Neural crest cell (in vitro differentiated cells): ENCODE results near the gene PTH1R. TPM values are rescaled to one million over a fixed set of nuclear protein-coding genes. Genes with fewer than 3 reads are reported as not detected.

Experiments
- DNase-seq: peaks from one replicate; pipeline ENCODE4 v3.0.0; 2021; ENCODE audit warnings: low read depth, mixed read lengths, low spot score
- H3K27ac Mint-ChIP-seq: one replicate; pipeline ENCODE4 v1.8.0; 2021; ENCODE audit warnings: mild to moderate bottlenecking, mixed read lengths; ENCODE audit not compliant: unreplicated experiment
- H3K27me3 Mint-ChIP-seq: 2 replicates; pipeline ENCODE4 v1.8.0; 2021; ENCODE audit warnings: low read depth, mild to moderate bottlenecking, mixed read lengths
- H3K36me3 Mint-ChIP-seq: 2 replicates; pipeline ENCODE4 v1.8.0; 2021; ENCODE audit warnings: low read depth, mild to moderate bottlenecking, mixed read lengths
- H3K4me1 Mint-ChIP-seq: 2 replicates; pipeline ENCODE4 v1.8.0; 2021; ENCODE audit warnings: mixed read lengths
- H3K4me3 Mint-ChIP-seq: one replicate; pipeline ENCODE4 v1.8.0; 2021; ENCODE audit warnings: mild to moderate bottlenecking, mixed read lengths
- H3K9me3 Mint-ChIP-seq: 2 replicates; pipeline ENCODE4 v1.8.0; 2021; ENCODE audit warnings: mixed read lengths
- total RNA-seq: library from RNA; stranded (reverse); gene quantifications from 2 replicates; pipeline ENCODE4 v1.2.1, GENCODE V29; 2021
- TF ChIP-seq, protein P1 (sequence below): fragments of 200-600 bp; sonication (generic); conservative IDR thresholded peaks from 2 replicates; pipeline ENCODE4 v1.5.0; 2021; ENCODE audit warnings: antibody characterized with exemption, mild to moderate bottlenecking

Gene PTH1R
- total RNA-seq, 1 donor from 2014 or later = 0.14 TPM

DNA sequence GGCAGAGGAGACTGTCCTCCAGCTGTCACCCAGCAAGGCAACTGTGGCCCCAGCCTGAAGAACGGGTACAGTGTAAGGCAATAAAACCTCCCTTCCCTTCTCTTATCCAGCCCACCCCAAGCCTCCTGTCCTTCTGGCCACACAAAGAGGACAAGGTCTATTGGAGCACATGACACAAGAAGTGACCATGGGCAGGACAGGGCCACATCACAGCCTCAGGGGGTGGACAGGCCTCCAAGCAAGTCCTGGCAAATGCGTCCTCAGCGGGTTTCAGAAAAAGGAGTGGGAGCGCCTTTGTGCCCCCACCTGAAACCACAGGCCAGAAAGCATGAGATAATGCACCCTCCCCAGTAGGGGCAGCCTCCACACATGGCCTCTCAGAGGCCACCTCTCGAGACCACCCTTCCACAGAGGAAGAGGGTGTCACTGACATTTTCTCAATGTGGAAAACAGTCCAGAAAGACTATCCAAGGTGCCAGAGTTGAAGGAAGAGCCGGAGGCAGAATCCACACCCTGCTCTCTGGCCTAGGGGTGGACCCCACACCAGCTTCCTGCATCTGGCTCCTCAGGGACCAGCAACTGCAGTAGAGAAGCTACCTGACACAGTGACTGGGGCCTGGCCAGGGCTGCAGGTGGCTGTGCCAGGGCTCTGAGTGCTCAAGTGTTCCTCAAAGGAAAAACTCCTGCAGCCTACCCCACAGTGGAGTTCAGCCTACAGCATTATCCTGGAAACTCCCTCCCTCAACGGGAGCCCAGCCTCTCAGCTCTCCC is 55.1 kb downstream of the PTH1R start:
- H3K4me1 Mint-ChIP-seq = peaks cover 22% of the 10 kb centered on the region
- TF ChIP-seq, protein P1, sequence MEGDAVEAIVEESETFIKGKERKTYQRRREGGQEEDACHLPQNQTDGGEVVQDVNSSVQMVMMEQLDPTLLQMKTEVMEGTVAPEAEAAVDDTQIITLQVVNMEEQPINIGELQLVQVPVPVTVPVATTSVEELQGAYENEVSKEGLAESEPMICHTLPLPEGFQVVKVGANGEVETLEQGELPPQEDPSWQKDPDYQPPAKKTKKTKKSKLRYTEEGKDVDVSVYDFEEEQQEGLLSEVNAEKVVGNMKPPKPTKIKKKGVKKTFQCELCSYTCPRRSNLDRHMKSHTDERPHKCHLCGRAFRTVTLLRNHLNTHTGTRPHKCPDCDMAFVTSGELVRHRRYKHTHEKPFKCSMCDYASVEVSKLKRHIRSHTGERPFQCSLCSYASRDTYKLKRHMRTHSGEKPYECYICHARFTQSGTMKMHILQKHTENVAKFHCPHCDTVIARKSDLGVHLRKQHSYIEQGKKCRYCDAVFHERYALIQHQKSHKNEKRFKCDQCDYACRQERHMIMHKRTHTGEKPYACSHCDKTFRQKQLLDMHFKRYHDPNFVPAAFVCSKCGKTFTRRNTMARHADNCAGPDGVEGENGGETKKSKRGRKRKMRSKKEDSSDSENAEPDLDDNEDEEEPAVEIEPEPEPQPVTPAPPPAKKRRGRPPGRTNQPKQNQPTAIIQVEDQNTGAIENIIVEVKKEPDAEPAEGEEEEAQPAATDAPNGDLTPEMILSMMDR = no peak
- H3K4me3 Mint-ChIP-seq = no peak overlapping the region
- H3K27ac Mint-ChIP-seq = no peak overlapping the region
- H3K27me3 Mint-ChIP-seq = no peaks in the 10 kb centered on the region
- DNase-seq = no peak
- H3K9me3 Mint-ChIP-seq = no peaks in the 10 kb centered on the region
- peaks cover 6% of the 10 kb centered on the region for H3K36me3 Mint-ChIP-seq

DNA sequence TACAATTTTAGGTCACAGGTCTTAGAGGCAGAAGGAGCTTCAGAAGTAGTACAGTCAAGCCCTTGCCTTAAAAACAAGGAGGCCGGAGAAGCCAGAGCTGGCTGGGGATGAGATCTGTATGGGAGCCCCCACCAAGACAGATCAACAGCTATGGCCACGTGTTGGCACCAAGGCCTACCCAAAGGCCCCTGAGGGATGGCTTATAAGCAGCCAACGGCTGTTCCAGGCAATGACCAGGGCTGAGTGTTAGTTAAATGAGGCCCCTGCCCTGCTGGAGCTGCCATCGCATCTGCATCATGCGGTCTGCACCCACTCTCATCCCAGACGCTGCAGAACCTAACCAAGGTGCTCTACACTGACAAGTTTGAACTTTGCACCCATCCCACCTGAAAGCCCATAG is 55.7 kb downstream of the PTH1R start:
- Mint-ChIP-seq H3K4me3 (no peak overlapping the region), H3K27me3 (no peaks in the 10 kb centered on the region), H3K27ac (no peak overlapping the region), H3K4me1 (peaks cover 22% of the 10 kb centered on the region), H3K9me3 (no peaks in the 10 kb centered on the region), H3K36me3 (peaks cover 6% of the 10 kb centered on the region)
- no peak for DNase-seq
- TF ChIP-seq, protein P1 = no peak

DNA sequence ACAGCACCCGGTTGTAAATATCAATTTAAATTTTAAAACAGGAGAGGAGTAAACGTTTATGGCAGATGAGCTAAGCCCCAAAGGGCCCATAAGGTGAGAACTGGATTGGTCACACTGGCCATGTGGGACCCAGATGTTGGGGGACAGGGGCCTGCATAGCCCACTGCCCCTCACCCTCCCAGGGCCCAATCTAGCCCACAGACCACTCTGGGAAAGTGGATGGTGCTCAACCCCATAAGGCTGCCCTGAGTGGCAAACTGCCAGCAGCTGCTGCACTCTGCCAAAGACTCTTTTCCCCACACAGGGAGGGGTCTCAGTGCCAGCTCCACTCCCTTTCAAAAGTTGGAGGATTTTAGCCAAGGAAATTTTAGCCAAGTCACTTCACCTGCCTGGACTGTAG is 56.6 kb downstream of the PTH1R start:
- no peaks in the 10 kb centered on the region for H3K9me3 Mint-ChIP-seq
- H3K27ac Mint-ChIP-seq = no peak overlapping the region
- H3K4me1 Mint-ChIP-seq = peaks cover 22% of the 10 kb centered on the region

DNA sequence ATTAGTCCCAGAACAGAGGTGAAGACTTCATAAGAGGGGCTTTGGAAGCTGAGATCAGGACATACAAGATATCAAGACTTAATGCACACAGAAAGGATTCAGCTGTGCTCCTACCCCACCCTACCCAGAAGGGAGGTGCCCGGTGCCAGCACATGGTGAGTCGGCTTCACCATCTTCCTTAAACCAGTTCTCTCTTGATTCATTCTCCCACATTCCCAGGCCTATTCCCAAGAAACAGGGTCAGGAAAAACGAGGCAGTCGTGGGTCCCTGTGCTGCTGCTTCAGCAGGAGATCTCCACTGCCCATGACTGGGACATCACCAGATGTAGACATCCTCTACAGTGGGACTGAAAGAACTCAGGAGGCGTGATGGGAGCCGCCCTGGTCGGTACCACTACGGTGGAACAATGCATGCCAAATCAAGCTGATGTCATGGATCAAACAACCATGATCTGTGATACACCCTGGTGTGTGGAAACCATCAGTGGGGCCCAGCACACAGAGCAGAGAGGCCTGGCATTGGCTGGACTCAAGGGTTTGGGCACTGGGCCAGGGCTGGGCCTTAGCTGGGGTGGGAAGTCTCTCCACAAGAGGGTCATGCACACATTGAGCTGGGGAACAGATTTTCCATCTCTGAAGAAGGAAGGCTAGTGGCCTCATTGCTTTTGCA is 57.1 kb downstream of the PTH1R start:
- Mint-ChIP-seq H3K27ac (no peak overlapping the region), H3K9me3 (no peaks in the 10 kb centered on the region), H3K4me3 (no peak overlapping the region), H3K27me3 (no peaks in the 10 kb centered on the region), H3K4me1 (peaks cover 22% of the 10 kb centered on the region), H3K36me3 (no peaks in the 10 kb centered on the region)
- TF ChIP-seq, protein P1 = no peak
- no peak for DNase-seq

More for the DNA sequence above, 56.6 kb downstream of the PTH1R start:
- Mint-ChIP-seq H3K4me3 (no peak overlapping the region), H3K36me3 (peaks cover under 1% of the 10 kb centered on the region), H3K27me3 (no peaks in the 10 kb centered on the region)
- TF ChIP-seq, protein P1 = no peak
- no peak for DNase-seq

DNA sequence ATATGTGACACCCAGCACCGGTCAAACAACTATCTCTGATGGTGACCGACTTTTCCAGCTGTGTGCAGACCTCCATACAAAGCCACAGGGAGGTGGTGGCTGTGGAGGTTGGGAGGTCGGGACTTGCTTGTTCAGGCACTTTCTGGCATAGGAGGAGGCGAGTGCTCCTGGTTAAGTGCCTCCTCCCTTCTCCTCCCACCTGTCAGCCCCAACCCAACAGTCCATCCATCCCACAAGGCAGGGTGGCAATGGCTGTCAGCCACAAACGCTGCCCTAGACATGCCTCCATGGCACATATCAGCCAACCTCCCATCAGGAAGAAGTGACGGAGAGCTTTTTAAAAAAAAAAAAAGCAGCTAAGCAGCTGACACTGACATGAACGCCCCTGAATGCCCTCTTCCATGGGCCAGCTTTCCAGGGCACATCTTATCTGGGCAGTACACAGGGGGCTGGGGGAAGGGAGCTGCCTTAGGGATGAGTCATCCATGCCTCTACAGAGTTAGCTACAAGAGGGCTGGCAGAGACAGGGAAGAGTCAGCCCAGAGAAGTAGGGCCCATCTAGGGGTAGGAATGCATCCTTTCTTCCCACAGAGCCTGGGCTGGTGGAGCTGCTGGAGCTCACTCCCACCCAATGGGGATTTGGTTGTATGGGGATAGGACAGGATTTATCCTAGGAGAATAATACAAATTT is 57.8 kb downstream of the PTH1R start:
- H3K4me3 Mint-ChIP-seq = no peak overlapping the region

More for the DNA sequence above, 57.8 kb downstream of the PTH1R start:
- H3K27ac Mint-ChIP-seq = no peak overlapping the region
- H3K36me3 Mint-ChIP-seq = no peaks in the 10 kb centered on the region
- no peaks in the 10 kb centered on the region for H3K9me3 Mint-ChIP-seq
- H3K4me1 Mint-ChIP-seq = peaks cover 22% of the 10 kb centered on the region
- H3K27me3 Mint-ChIP-seq = no peaks in the 10 kb centered on the region
- TF ChIP-seq, protein P1 = peak; percentile 55
- no peak for DNase-seq
